Smooth muscle cell (in vitro differentiated cells): ENCODE measurements around the gene TMEFF2. TPM values are rescaled to one million over a fixed set of nuclear protein-coding genes. Genes with fewer than 3 reads are reported as not detected.

Source experiments
- DNase-seq: peaks from one replicate; lab custom pipeline; 2025; ENCODE audit not compliant: unreplicated experiment; lab: John Stamatoyannopoulos, UW
- H2AFZ ChIP-seq: fragments of 200-600 bp; sonication (generic); 2 replicates; pipeline ENCODE4 v1.6.0; 2016; ENCODE audit warnings: antibody characterized with exemption, low read depth, mild to moderate bottlenecking
- H3F3A ChIP-seq: fragments of 200-600 bp; sonication (generic); 2 replicates; pipeline ENCODE4 v1.6.0; 2017; ENCODE audit warnings: antibody characterized with exemption, low read depth
- H3K27ac ChIP-seq: fragments of 200-600 bp; sonication (generic); 2 replicates; pipeline ENCODE4 v1.5.1; 2016; ENCODE audit warnings: low read depth, mild to moderate bottlenecking
- H3K27me3 ChIP-seq: fragments of 200-600 bp; sonication (generic); 2 replicates; pipeline ENCODE4 v1.6.1; 2016; ENCODE audit warnings: low read depth, mild to moderate bottlenecking
- H3K36me3 ChIP-seq: fragments of 200-600 bp; sonication (generic); 2 replicates; pipeline ENCODE4 v1.5.1; 2016; ENCODE audit warnings: low read depth
- H3K4me1 ChIP-seq: fragments of 200-600 bp; sonication (generic); 2 replicates; pipeline ENCODE4 v1.5.1; 2016; ENCODE audit warnings: low read depth
- H3K4me2 ChIP-seq: fragments of 200-600 bp; sonication (generic); 2 replicates; pipeline ENCODE4 v1.6.0; 2016; ENCODE audit warnings: mild to moderate bottlenecking
- H3K4me3 ChIP-seq: fragments of 200-600 bp; sonication (generic); 2 replicates; pipeline ENCODE4 v1.5.1; 2016; ENCODE audit warnings: mild to moderate bottlenecking
- H3K79me2 ChIP-seq: fragments of 200-600 bp; sonication (generic); 2 replicates; pipeline ENCODE4 v1.6.0; 2016; ENCODE audit warnings: low read depth, mild to moderate bottlenecking
- H3K9ac ChIP-seq: fragments of 200-600 bp; sonication (generic); 2 replicates; pipeline ENCODE4 v1.6.0; 2016; ENCODE audit warnings: low read depth
- H3K9me3 ChIP-seq: fragments of 200-600 bp; sonication (generic); replicated peaks from 2 replicates; pipeline ENCODE4 v1.5.1; 2016; ENCODE audit warnings: low read depth
- H4K20me1 ChIP-seq: fragments of 200-600 bp; sonication (generic); 2 replicates; pipeline ENCODE4 v1.6.0; 2016; ENCODE audit warnings: low read depth
- CTCF ChIP-seq: fragments of 200-600 bp; sonication (generic); IDR thresholded peaks from 2 replicates; pipeline ENCODE4 v1.5.1; 2017; ENCODE audit warnings: borderline replicate concordance, mild to moderate bottlenecking, antibody characterized with exemption; ENCODE audit not compliant: insufficient read depth, poor library complexity, severe bottlenecking
- WGBS: methylation state at CpG from one replicate; pipeline ENCODE4 v1.1.7; 2016; ENCODE audit warnings: low lambda C conversion rate; 5-methylcytosine and 5-hydroxymethylcytosine counted together
- polyA plus RNA-seq: library from polyadenylated mRNA; unstranded; fragments of >200 nt; fragmentation: Nextera tagmentation; extraction: Ambion mirVana; gene quantifications from 2 replicates; pipeline ENCODE4 v1.2.1, GENCODE V29; 2016
- total RNA-seq: library from RNA; depleted of rRNA; stranded (reverse); fragments of >200 nt; gene quantifications from 2 replicates; pipeline ENCODE4 v1.2.3, GENCODE V29; 2014

Gene TMEFF2
- total and polyA plus RNA-seq, 2 experiments from 2014 or later: not detected

DNA sequence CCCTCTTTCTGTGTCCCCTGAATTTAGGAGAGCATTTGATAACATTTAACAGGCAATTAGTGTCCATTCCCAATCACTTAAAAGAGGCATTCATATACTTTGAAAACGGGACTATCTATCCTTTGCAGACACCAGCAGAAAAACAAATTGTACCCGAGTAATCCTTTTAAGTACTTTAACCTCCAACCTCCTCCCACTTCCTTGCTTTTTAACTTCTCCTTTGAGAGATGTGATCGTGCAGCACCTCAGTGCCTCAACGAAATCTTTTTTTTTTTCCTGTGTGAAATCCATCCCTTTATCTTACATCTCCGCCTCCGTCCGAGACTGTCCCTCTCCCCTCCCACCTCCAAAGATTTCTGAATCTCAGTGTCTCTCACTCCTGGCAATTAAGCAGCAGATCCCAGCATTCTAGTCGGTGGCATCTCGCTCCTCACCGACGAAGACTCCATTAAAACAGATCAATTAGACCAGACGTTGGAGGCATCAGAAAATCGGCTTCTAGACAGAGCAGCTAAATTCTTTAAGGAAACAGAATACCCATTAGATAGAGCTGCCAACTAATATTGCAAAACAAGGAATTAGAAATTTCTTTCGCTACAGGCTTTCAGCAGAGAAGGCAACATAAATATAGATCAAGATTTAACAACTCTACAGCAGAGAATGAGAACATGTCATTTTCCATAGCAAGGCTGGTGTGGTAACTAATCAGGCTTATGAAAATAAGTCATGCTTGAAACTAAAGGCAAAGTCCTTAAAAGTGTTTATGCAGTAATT, 1.9 kb upstream of the TMEFF2 start:
- Histone ChIP-seq H4K20me1 (no peaks in the 10 kb centered on the region), H3K27ac (no peak overlapping the region), H3K9me3 (no peaks in the 10 kb centered on the region), H3K4me1 (peaks cover 12% of the 10 kb centered on the region), H3K4me2 (peak overlapping the region; percentile 91), H2AFZ (no peak overlapping the region), H3K4me3 (peak overlapping the region; percentile 64), H3K9ac (no peak overlapping the region), H3K36me3 (no peaks in the 10 kb centered on the region), H3K27me3 (peaks cover 96% of the 10 kb centered on the region), H3F3A (no peaks in the 10 kb centered on the region), H3K79me2 (no peaks in the 10 kb centered on the region)
- WGBS: 12% methylated on average over 14 of the region's 14 CpGs
- TF ChIP-seq CTCF: no peak
- DNase-seq: no peak

DNA sequence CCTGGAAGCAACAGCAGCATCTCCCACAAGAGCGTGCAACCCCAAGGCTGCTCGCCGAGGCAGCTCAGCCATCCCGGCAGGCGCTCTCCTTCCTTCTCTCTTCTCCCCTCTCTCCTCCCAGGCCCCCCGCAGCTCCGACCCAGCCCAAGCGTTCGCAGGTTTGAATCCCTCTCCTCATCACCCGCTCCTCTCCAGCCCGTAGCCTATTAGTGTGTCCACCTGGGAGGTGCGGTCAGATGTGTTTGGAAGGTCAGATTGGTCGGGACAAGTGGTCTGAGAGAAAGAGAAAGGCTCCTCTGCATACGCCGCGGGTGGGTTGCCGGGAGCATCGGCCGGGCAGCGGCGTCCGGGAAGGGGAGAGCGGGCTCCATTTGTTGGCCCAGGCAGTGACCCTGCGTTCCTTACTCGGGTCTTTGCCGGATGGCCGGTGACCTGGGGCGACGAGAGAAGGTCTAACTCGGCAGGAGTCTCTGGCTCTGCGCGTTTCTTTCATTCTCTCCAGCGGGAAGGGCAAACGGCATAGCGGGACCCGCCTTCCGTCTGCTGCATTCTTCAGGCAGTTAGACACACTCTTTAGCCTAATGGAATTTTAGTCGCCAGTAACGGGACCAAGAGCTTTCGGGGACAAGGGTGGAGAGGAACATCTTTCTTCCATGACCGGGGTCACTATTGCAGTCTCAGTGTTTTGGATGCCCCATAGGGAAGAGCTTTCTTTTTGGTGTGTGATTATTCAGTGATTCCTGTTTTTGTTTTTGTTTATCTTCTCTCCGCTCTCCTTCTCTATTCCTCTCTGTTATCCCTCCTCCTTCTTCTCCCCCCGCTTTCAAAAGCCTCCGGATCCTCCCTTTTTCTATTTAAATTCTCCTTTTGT, 1.1 kb upstream of the TMEFF2 start:
- peak overlapping the region; percentile 91 for H3K4me2 ChIP-seq
- H3K4me3 ChIP-seq: peak overlapping the region; percentile 64
- H3K79me2 ChIP-seq: no peaks in the 10 kb centered on the region
- H3F3A ChIP-seq: no peaks in the 10 kb centered on the region
- H3K9ac ChIP-seq: no peak overlapping the region
- no peak for TF ChIP-seq CTCF
- H3K27me3 ChIP-seq: peaks cover 100% of the 10 kb centered on the region
- no peak for DNase-seq
- 2% methylated on average over 39 of the region's 44 CpGs for WGBS
- peak overlapping the region; percentile 79 for H2AFZ ChIP-seq
- peaks cover 12% of the 10 kb centered on the region for H3K4me1 ChIP-seq
- H3K36me3 ChIP-seq: no peaks in the 10 kb centered on the region
- H4K20me1 ChIP-seq: no peaks in the 10 kb centered on the region
- no peak overlapping the region for H3K27ac ChIP-seq
- H3K9me3 ChIP-seq: no peaks in the 10 kb centered on the region

GRCh38 chr2:192194265-192194865, 368 bp downstream of the TMEFF2 start:
- Histone ChIP-seq H3K4me3 (peak overlapping the region; percentile 64), H3K4me2 (peak overlapping the region; percentile 91), H3K27ac (no peak overlapping the region), H3K9me3 (no peaks in the 10 kb centered on the region), H3K79me2 (no peaks in the 10 kb centered on the region), H3K36me3 (no peaks in the 10 kb centered on the region), H3K4me1 (peaks cover 12% of the 10 kb centered on the region), H4K20me1 (no peaks in the 10 kb centered on the region), H3F3A (no peaks in the 10 kb centered on the region), H2AFZ (peak overlapping the region; percentile 63), H3K9ac (no peak overlapping the region), H3K27me3 (peaks cover 86% of the 10 kb centered on the region)
- no peak for TF ChIP-seq CTCF
- 3% methylated on average over 48 of the region's 48 CpGs for WGBS
- no peak for DNase-seq
